Measurements from ENCODE around the gene TRIP12.
"Not testable (repeated sequence)": the region's sequence is repeated elsewhere in the genome, so short reads cannot be mapped to it uniquely, and the experiment has no call there.

TRIP12 gene

DNA sequence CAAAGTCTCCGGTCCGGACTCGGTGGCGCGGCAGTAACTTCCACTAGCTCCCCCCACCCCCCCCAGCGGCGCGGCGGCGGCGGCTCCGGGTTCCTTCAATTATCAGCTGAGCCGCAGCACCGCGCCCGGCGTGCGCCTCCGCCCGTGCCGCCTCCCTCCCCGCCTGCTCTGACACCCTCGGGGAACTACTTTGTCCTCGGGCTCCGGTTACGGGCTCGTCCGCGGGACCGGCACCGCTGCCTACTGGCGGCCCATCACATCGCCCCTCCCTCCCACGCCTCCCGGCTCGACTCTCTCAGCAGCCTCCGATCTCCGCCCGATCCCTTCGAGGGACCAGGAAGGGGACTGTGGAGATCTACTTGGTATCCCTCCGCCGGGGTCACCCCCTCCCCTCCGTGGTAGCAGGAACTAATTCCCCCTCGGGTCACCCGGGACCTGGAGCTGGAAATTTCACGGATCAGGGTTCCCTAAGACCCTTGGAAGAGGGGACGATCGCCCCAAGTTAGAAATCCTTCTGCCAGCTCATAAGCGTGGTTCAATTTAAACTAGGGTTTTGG is at the start of gene TRIP12:
Gene TRIP12, minus strand, starts transcription at position 118 of the 557 bp plus-strand sequence. CDS start 41,930 bp downstream, outside the sequence.
- TF ChIP-seq, protein P1, sequence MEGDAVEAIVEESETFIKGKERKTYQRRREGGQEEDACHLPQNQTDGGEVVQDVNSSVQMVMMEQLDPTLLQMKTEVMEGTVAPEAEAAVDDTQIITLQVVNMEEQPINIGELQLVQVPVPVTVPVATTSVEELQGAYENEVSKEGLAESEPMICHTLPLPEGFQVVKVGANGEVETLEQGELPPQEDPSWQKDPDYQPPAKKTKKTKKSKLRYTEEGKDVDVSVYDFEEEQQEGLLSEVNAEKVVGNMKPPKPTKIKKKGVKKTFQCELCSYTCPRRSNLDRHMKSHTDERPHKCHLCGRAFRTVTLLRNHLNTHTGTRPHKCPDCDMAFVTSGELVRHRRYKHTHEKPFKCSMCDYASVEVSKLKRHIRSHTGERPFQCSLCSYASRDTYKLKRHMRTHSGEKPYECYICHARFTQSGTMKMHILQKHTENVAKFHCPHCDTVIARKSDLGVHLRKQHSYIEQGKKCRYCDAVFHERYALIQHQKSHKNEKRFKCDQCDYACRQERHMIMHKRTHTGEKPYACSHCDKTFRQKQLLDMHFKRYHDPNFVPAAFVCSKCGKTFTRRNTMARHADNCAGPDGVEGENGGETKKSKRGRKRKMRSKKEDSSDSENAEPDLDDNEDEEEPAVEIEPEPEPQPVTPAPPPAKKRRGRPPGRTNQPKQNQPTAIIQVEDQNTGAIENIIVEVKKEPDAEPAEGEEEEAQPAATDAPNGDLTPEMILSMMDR (IDR thresholded peaks at IDR 0.05; ENCODE audit: insufficient read depth, low read depth, low read length, missing control alignments): no peak
- DNase-seq (ENCODE audit: low read depth): peak; percentile 97

DNA sequence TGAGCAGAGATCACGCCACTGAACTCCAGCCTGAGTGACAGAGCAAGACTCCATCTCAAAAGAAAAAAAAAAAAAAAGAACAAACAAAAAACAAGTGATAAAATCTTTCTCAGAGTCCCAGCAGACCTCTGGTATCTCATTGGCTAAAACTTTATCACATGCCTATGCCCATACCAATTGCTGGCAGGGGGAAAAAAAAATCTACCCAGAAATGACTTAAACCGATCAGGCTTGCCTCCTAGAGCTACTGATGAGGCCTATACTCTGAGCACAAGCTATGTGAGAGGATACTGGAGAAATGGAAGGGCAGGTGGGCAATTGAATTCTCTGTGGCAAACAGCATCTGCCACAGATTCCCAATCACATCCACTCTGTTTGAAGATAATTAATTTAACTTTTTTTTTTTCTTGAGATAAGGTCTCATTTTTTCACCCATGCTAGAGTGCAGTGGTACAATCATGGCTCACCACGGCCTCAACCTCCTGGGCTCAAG is 49.5 kb upstream of the TRIP12 start:
- no peak overlapping the region for H3K4me3 ChIP-seq (ENCODE audit: low read depth, low read length)
- TF ChIP-seq, protein P1 (IDR thresholded peaks at IDR 0.05; ENCODE audit: insufficient read depth, low read depth, low read length, missing control alignments): no peak
- no peak for DNase-seq (ENCODE audit: low read depth)

More for the DNA sequence above, at the start of gene TRIP12:
- peak within 1 kb of the TSS; percentile 98 for H3K4me3 ChIP-seq (ENCODE audit: low read depth, low read length)

DNA sequence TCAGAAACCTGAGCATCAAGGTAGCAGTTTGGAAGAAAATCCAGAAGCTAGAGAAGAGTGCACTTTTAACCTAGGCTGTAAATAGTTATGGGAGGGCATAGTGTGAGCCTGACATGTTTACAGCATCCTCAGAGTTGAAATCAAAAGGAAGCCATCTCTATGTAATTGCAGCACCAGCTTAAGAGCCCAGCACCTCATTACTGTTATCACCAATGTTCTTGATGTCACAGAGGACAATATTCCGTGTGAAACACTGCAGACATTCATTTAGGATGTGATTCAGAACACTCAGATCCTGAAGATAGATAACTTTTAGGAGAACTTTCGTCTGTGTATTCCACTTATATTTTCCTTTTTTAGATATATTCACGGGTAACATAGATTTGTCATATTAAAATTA is 48.6 kb upstream of the TRIP12 start:
- TF ChIP-seq, protein P1 (IDR thresholded peaks at IDR 0.05; ENCODE audit: insufficient read depth, low read depth, low read length, missing control alignments): no peak
- DNase-seq (ENCODE audit: low read depth): no peak

DNA sequence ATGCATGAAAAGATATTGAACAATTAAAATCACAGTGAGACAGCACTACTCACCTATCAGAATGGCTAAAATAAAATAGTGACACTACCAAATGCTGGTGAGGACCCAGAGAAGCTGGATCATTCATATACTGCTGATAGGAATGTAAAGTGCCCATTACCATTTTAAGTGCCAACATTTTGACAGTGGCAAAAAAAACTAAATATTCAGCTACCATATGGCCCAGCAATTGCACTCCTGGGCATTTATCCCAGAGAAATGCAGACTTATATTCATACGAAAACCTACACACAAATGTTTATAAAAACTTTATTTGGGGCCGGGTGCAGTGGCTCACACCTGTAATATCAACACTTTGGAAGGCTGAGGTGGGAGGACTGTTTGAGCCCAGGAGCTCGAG is 48.1 kb upstream of the TRIP12 start:
- no peak overlapping the region for H3K4me3 ChIP-seq (ENCODE audit: low read depth, low read length)
- TF ChIP-seq, protein P1 (IDR thresholded peaks at IDR 0.05; ENCODE audit: insufficient read depth, low read depth, low read length, missing control alignments): no peak
- DNase-seq (ENCODE audit: low read depth): no peak

More for the DNA sequence above, 48.6 kb upstream of the TRIP12 start:
- H3K4me3 ChIP-seq (ENCODE audit: low read depth, low read length): no peak overlapping the region

DNA sequence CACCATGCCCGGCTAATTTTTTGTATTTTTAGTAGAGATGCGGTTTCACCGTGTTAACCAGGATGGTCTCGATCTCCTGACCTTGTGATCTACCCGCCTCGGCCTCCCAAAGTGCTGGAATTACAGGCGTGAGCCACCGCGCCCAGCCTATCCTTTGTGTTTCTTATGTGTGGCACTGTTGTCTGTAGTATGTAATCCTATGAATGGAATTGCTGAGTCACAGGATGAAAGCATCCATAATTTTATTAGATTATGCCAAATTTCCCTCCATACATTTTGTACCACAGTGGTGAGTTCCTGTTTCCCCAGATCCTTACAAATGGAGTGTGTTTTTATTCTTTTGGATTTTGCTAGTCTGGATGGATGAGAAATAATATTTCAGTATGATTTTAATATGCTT is 41.8 kb upstream of the TRIP12 start:
- not testable (repeated sequence) for DNase-seq (ENCODE audit: low read depth); H3K4me3 ChIP-seq (ENCODE audit: low read depth, low read length)

DNA sequence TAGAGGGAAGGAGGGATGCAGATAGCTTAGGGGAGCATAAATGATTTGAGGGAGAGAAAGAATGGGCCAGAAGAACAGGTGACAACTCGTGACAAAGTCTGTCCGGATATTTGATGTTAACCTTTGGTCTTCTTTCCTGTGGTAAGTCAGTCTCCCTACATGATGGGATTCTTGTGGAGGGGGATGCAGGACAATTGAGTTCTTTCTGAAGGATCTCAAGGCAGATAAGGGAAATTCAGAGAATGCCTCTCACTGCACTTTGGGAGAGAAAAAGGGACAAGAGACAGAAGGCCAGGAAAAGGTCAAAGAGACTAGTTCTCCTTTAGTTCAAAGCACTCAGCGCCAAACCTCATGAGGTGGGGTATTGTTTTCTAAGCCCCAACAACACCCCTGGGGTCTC is 34.7 kb upstream of the TRIP12 start:
- DNase-seq (ENCODE audit: low read depth): no peak
- TF ChIP-seq, protein P1 (IDR thresholded peaks at IDR 0.05; ENCODE audit: insufficient read depth, low read depth, low read length, missing control alignments): no peak
- no peak overlapping the region for H3K4me3 ChIP-seq (ENCODE audit: low read depth, low read length)

DNA sequence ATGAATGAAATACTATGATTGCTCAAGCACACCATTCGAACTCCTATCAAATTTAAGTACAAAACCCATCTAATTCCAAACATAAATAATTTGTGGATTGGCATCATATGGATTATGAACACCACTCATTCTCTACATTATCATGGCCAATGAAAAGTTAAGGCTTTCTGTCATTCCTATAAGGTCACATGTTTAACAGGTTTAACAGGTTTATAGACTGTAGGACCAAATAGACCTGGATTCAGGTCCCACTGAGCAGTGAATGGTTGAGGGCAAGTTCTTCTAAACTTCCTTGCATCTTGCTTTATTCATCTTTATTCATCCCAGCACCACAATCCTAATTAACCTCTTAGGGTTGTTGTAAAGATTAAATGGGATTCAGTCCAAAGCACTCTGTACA is 33.9 kb upstream of the TRIP12 start:
- TF ChIP-seq, protein P1 (IDR thresholded peaks at IDR 0.05; ENCODE audit: insufficient read depth, low read depth, low read length, missing control alignments): no peak
- no peak overlapping the region for H3K4me3 ChIP-seq (ENCODE audit: low read depth, low read length)
- DNase-seq (ENCODE audit: low read depth): no peak
